ES-I3 (cell line): ENCODE measurements around the gene RAB40C.

Experiments used
- H3K36me3 ChIP-seq: 2 replicates; pipeline ENCODE4 v1.6.1; 2013; ENCODE audit warnings: mild to moderate bottlenecking, low read length, control low read depth, moderate library complexity; ENCODE audit not compliant: insufficient read depth
- H3K4me1 ChIP-seq: 2 replicates; pipeline ENCODE4 v1.6.1; 2013; ENCODE audit warnings: mild to moderate bottlenecking, control low read depth, low read length; ENCODE audit not compliant: insufficient read depth
- H3K9ac ChIP-seq: 2 replicates; pipeline ENCODE4 v1.6.1; 2013; ENCODE audit warnings: low read depth, mild to moderate bottlenecking, low read length, moderate library complexity
- H3K9me3 ChIP-seq: 2 replicates; pipeline ENCODE4 v1.6.1; 2013; ENCODE audit warnings: mild to moderate bottlenecking, low read length, moderate library complexity; ENCODE audit not compliant: control insufficient read depth, insufficient read depth

RAB40C gene, protein sequence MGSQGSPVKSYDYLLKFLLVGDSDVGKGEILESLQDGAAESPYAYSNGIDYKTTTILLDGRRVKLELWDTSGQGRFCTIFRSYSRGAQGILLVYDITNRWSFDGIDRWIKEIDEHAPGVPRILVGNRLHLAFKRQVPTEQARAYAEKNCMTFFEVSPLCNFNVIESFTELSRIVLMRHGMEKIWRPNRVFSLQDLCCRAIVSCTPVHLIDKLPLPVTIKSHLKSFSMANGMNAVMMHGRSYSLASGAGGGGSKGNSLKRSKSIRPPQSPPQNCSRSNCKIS

DNA sequence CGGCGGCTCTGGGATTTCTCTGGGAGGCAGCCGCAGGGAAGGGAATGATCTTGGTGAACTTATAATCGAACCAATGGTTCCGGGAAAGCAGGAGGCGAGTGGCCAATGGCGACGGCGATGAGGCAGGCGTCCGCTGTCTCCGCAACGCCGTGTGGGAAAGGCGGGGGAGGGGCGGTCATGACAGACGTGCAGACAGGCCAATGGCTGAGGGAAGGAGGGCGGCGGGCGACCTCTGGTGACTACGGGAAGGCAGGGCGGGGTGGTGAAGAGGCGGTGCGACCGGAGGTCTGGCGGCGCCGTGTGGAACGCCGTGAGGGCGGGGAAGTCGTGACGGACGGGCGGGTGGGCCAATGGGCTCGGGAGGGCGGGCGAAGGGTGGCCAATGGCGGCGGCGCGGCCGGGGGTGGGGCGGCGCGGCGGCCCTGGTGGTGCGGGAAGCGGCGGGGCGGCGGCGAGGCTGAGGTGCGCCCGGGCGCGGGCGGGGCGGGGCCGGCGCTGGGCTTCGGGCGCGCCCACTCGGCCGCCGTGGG lies at the start of gene RAB40C:
Gene RAB40C (plus strand): TSS at position 409 of the 530 bp plus-strand sequence. CDS start 226 bp downstream, outside the sequence.
- Histone ChIP-seq H3K4me1 (no peaks in the 10 kb centered on the region), H3K36me3 (no peaks in the 10 kb centered on the region; the same call in 1 of the 2 replicates), H3K9ac (peak within 1 kb of the TSS; percentile 99), H3K9me3 (no peaks in the 10 kb centered on the region)

DNA sequence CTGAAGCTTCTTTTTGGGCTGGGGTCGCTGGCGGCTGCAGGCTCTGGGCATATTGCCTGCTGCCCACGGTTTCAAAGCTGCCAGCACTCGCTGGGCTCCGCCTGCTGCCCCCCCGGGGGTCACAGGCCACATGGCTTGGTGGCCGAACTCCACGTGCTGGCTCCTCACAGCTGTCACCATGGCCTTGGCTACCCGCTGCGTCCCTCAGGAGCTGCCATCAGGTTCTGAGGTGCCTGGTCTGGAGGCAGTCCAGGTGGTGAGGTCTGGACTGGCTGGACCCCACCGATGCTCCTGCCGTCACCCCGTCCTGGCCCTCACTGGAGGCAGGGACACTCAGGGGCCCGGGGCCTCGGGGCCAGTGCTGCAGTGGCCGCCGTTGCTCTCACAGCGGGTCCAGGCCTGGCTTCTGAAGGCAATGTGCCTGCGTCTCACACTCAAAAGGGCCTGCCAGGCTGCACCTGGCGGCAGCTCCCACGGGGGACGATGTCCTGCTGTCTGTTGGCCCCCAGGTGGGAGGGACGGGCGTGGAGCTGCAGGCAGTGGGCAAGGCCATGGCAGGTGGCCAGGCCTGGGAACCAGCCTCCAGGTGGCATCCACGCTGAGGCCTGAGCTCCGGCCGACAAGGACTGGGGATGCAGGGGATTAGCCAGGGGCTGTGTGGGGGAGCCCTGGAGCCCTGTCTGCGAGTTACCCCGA lies 49.1 kb upstream of the RAB40C start:
- Histone ChIP-seq H3K36me3 (no peaks in the 10 kb centered on the region), H3K9me3 (no peaks in the 10 kb centered on the region), H3K4me1 (no peaks in the 10 kb centered on the region), H3K9ac (no peak overlapping the region)

- Histone ChIP-seq H3K9ac (no peak overlapping the region), H3K36me3 (no peaks in the 10 kb centered on the region), H3K9me3 (no peaks in the 10 kb centered on the region), H3K4me1 (no peaks in the 10 kb centered on the region)
Observed at GRCh38 chr16:543301-544164, 46.3 kb upstream of the RAB40C start.

- H3K9me3 ChIP-seq = no peaks in the 10 kb centered on the region
- H3K4me1 ChIP-seq = no peaks in the 10 kb centered on the region
- no peaks in the 10 kb centered on the region for H3K36me3 ChIP-seq
- H3K9ac ChIP-seq = no peak overlapping the region
Observed at GRCh38 chr16:544517-544916, 45.3 kb upstream of the RAB40C start.

GRCh38 chr16:546909-547770 lies 42.7 kb upstream of the RAB40C start:
- Histone ChIP-seq H3K36me3 (no peaks in the 10 kb centered on the region), H3K4me1 (no peaks in the 10 kb centered on the region), H3K9ac (no peak overlapping the region), H3K9me3 (no peaks in the 10 kb centered on the region)

DNA sequence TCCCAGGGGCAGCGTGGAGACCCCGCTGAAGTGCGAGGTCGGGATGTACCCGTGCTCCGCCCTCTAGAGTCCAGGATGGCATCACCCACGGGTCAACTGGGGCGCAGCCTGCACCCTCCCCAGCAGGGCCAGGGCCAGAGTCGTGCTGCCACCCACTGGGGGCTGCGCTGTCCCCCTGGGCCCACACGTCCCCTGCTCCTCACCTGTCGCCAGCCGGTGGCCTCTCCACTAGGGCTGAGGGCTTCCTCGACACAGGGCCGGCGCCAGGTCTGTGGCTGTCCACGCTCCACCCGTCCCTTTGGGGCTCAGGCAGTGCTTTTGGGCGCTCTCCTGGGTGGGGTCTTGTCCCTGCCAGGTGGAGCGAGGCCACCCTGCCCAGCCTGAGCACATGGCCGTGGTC lies 41.3 kb upstream of the RAB40C start:
- Histone ChIP-seq H3K9ac (no peak overlapping the region), H3K9me3 (no peaks in the 10 kb centered on the region), H3K4me1 (no peaks in the 10 kb centered on the region), H3K36me3 (no peaks in the 10 kb centered on the region)

DNA sequence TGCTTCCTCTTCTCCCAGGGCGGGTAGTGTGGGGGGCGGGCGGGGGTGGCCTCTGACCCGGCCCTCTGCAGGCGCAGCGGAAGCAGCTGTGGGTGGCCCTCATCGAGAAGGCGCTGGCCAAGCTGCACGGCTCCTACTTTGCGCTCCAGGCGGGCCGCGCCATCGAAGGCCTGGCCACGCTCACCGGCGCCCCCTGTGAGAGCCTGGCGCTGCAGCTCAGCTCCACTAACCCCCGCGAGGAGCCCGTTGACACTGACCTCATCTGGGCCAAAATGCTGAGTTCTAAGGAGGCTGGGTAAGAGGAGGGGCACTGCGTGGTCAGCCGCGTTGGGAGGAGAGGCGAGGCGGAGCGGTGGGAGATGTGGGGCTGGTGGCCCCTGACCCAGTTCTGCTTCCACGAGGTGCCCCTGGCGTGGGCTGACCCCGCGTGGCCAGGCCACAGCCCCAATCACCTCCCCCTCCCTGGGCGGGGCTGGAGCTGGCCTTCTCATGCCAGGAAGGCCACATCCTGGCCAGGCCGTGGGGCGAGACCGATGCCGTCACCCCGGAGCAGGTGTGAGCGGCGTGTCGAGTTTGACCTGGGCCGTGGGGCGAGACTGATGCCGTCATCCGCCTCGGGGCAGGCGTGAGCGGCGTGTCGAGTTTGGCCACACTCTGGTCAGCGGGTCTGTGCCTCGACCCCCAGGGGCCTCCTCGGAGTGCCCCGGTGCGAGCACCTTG lies 40.2 kb upstream of the RAB40C start:
- no peak overlapping the region for H3K9ac ChIP-seq
- no peaks in the 10 kb centered on the region for H3K4me1 ChIP-seq
- no peaks in the 10 kb centered on the region for H3K9me3 ChIP-seq
- H3K36me3 ChIP-seq = no peaks in the 10 kb centered on the region

DNA sequence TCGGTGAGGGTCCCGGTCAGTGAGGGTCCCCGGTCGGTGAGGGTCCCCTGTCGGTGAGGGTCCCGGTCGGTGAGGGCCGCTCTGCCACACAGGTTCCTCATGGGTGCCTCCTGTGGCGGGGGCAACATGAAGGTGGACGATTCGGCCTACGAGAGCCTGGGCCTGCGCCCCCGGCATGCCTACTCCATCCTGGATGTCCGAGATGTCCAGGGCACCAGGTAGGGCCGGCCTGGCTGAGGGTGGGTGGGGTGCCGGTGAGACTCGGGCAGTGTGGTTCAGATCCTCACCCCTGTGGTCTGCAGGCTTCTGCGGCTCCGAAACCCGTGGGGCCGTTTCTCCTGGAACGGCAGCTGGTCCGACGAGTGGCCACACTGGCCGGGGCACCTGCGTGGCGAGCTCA lies 38.7 kb upstream of the RAB40C start:
- Histone ChIP-seq H3K9ac (no peak overlapping the region), H3K36me3 (no peaks in the 10 kb centered on the region), H3K9me3 (no peaks in the 10 kb centered on the region), H3K4me1 (no peaks in the 10 kb centered on the region)

DNA sequence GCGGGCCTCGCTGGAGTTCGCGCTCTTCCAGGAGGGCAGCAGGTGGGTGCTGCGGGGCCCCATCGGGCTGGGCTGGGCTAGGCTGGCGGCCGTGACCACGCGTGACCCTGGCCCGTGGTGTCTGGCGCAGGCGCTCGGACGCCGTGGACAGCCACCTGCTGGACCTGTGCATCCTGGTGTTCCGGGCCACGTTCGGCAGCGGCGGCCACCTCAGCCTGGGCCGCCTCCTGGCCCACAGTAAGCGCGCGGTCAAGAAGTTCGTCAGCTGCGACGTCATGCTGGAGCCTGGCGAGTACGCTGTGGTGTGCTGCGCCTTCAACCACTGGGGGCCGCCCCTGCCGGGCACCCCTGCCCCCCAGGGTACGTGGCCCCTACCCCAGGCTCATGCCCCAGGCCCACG lies 37.7 kb upstream of the RAB40C start:
- Histone ChIP-seq H3K9ac (no peak overlapping the region), H3K9me3 (no peaks in the 10 kb centered on the region), H3K36me3 (no peaks in the 10 kb centered on the region), H3K4me1 (no peaks in the 10 kb centered on the region)

GRCh38 chr16:553601-554296 lies 36.1 kb upstream of the RAB40C start:
- no peak overlapping the region for H3K9ac ChIP-seq
- no peaks in the 10 kb centered on the region for H3K36me3 ChIP-seq
- no peaks in the 10 kb centered on the region for H3K4me1 ChIP-seq

GRCh38 chr16:554297-554621 lies 35.6 kb upstream of the RAB40C start:
- H3K36me3 ChIP-seq = no peaks in the 10 kb centered on the region
- H3K9me3 ChIP-seq = no peaks in the 10 kb centered on the region
- H3K4me1 ChIP-seq = no peaks in the 10 kb centered on the region
- H3K9ac ChIP-seq = no peak overlapping the region

More at GRCh38 chr16:553601-554296, 36.1 kb upstream of the RAB40C start:
- no peaks in the 10 kb centered on the region for H3K9me3 ChIP-seq

GRCh38 chr16:554640-555365 lies 35.1 kb upstream of the RAB40C start:
- no peak overlapping the region for H3K9ac ChIP-seq
- H3K4me1 ChIP-seq = no peaks in the 10 kb centered on the region; the same call in 1 of the 2 replicates
- no peaks in the 10 kb centered on the region for H3K36me3 ChIP-seq
- H3K9me3 ChIP-seq = no peaks in the 10 kb centered on the region
